Stimulated activated CD4-positive, alpha-beta T cell treated with anti-CD3 and anti-CD28 coated beads, Interleukin-12 subunit alpha, Interleukin-12 subunit beta, amount 100 ng/mL, for 4 hours (primary cell): ENCODE data around the gene AOX1.
"Not testable (repeated sequence)": the region's sequence is repeated elsewhere in the genome, so short reads cannot be mapped to it uniquely, and the experiment has no call there.

ENCODE experiments used
- DNase-seq: peaks from one replicate; pipeline ENCODE4 v3.0.0-alpha.2; 2020

AOX1 gene

DNA sequence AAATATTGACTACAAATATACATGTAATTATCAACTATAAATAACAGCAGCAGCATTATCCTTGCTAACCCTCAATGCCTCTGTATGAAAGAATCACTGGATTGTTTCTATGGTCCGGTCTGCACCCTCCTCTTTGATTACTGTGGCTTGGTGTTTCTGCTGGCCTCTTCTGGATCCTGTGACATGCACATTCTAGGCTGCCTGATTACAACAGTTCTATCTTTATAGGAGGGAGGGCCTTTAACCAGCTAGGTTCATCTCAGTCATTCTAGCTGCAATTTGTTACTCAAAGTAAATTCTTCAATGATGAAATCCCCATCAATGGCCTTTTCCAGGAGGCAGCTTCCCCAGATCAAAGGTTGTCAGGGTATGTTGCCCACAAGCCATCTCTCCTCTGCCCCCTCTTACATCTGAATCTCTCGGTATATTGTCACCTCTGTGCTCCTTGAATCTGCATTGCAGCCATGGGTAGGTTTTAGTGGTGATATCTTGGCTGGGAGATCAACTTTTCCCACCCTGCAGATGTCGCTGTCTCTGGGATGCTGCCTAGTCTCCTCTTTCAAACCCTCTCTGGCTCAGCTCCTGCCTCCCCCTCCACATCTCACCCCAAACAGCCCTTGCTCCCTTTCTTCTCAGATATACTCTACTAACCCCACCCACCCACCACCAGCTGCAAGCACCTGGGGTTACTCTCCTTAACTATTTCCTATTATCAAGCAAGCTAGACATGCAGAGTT, 119.7 kb downstream of the AOX1 start:
- DNase-seq: no peak

DNA sequence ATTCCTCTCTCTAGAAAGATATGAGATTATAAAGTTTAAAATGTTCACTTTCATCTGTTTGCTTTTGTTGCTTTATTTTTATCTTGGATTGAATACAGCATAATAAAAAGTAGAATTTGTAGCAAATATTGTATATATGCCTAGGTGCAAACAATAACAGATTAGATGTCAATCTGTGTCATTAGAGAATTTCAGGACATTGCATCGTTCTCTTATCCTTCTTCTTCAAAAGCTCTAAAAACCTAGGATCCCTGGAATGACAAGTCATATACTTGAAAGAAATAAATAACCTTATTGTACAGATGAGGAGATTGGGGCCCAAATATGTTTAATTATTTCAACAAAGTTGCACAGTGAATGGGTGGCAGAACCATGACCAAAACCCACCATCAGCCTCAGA, 123.1 kb downstream of the AOX1 start:
- no peak for DNase-seq

- peak; percentile 82 for DNase-seq
Observed at GRCh38 chr2:200713003-200713703, 127.3 kb downstream of the AOX1 start.

GRCh38 chr2:200713704-200714064, 127.9 kb downstream of the AOX1 start:
- DNase-seq: peak; percentile 11

- DNase-seq: not testable (repeated sequence)
Observed at GRCh38 chr2:200715014-200715413, 129.2 kb downstream of the AOX1 start.

GRCh38 chr2:200716386-200716785, 130.6 kb downstream of the AOX1 start:
- DNase-seq: no peak
